ENCODE measurements around the gene DDX11. TPM values are rescaled to one million over a fixed set of nuclear protein-coding genes. Genes with fewer than 3 reads are reported as not detected.
"Not testable (repeated sequence)": the region's sequence is repeated elsewhere in the genome, so short reads cannot be mapped to it uniquely, and the experiment has no call there.

DDX11 gene
- total and polyA plus RNA-seq, 2 donors (not counting 1 experiment from before 2014, with no cell fraction given) = 4.4 to 13.2 TPM

- H3K36me3 ChIP-seq (ENCODE audit: control insufficient read depth, insufficient read depth, low read length); H3K27ac ChIP-seq (ENCODE audit: insufficient read depth, low read length); H4K20me1 ChIP-seq (ENCODE audit: control insufficient read depth, extremely low read depth, insufficient read depth, low read length); H3K4me2 ChIP-seq (ENCODE audit: extremely low read depth, insufficient read depth, low read length); H3K9me3 ChIP-seq (ENCODE audit: control insufficient read depth, insufficient read depth, low read depth, low read length); H3K79me2 ChIP-seq (ENCODE audit: control insufficient read depth, insufficient read depth, low read length); H3K9ac ChIP-seq (ENCODE audit: insufficient read depth, low read length); H3K27me3 ChIP-seq (ENCODE audit: control insufficient read depth, insufficient read depth, low read length); H3K4me1 ChIP-seq (ENCODE audit: control insufficient read depth, extremely low read depth, insufficient read depth, low read length); H2AFZ ChIP-seq (ENCODE audit: low read length); H3K4me3 ChIP-seq (replicated peaks in 1 of 4; ENCODE audit: control extremely low read depth in 1 of 4, insufficient read depth in 1 of 4, low read depth in 3 of 4, low read length in 4 of 4): not testable (repeated sequence)
- peak in 1 of 2 donors; percentile 25 for DNase-seq (ENCODE audit: low read depth in 2 of 2)
These were observed 6.6 kb downstream of the DDX11 start for GRCh38 chr12:31080221-31080620.

- not testable (repeated sequence) for DNase-seq (ENCODE audit: low read depth in 2 of 2); H3K4me2 ChIP-seq (ENCODE audit: extremely low read depth, insufficient read depth, low read length); H3K4me3 ChIP-seq (replicated peaks in 1 of 4; ENCODE audit: control extremely low read depth in 1 of 4, insufficient read depth in 1 of 4, low read depth in 3 of 4, low read length in 4 of 4); H3K9me3 ChIP-seq (ENCODE audit: control insufficient read depth, insufficient read depth, low read depth, low read length); H3K36me3 ChIP-seq (ENCODE audit: control insufficient read depth, insufficient read depth, low read length); H3K27me3 ChIP-seq (ENCODE audit: control insufficient read depth, insufficient read depth, low read length); H3K4me1 ChIP-seq (ENCODE audit: control insufficient read depth, extremely low read depth, insufficient read depth, low read length); H3K27ac ChIP-seq (ENCODE audit: insufficient read depth, low read length); H2AFZ ChIP-seq (ENCODE audit: low read length); H4K20me1 ChIP-seq (ENCODE audit: control insufficient read depth, extremely low read depth, insufficient read depth, low read length); H3K9ac ChIP-seq (ENCODE audit: insufficient read depth, low read length); H3K79me2 ChIP-seq (ENCODE audit: control insufficient read depth, insufficient read depth, low read length)
These were observed 7.6 kb downstream of the DDX11 start for GRCh38 chr12:31081274-31081673.

- H2AFZ ChIP-seq (ENCODE audit: low read length); H3K79me2 ChIP-seq (ENCODE audit: control insufficient read depth, insufficient read depth, low read length); H3K9me3 ChIP-seq (ENCODE audit: control insufficient read depth, insufficient read depth, low read depth, low read length); DNase-seq (ENCODE audit: low read depth in 2 of 2); H3K27ac ChIP-seq (ENCODE audit: insufficient read depth, low read length); H3K9ac ChIP-seq (ENCODE audit: insufficient read depth, low read length); H4K20me1 ChIP-seq (ENCODE audit: control insufficient read depth, extremely low read depth, insufficient read depth, low read length); H3K4me3 ChIP-seq (replicated peaks in 1 of 4; ENCODE audit: control extremely low read depth in 1 of 4, insufficient read depth in 1 of 4, low read depth in 3 of 4, low read length in 4 of 4); H3K36me3 ChIP-seq (ENCODE audit: control insufficient read depth, insufficient read depth, low read length); H3K4me1 ChIP-seq (ENCODE audit: control insufficient read depth, extremely low read depth, insufficient read depth, low read length); H3K4me2 ChIP-seq (ENCODE audit: extremely low read depth, insufficient read depth, low read length); H3K27me3 ChIP-seq (ENCODE audit: control insufficient read depth, insufficient read depth, low read length): not testable (repeated sequence)
These were observed 10.6 kb downstream of the DDX11 start for GRCh38 chr12:31084241-31084640.

GRCh38 chr12:31086032-31086431, 12.4 kb downstream of the DDX11 start:
- H3K79me2 ChIP-seq (ENCODE audit: control insufficient read depth, insufficient read depth, low read length); H3K9me3 ChIP-seq (ENCODE audit: control insufficient read depth, insufficient read depth, low read depth, low read length); H3K27me3 ChIP-seq (ENCODE audit: control insufficient read depth, insufficient read depth, low read length); H3K4me3 ChIP-seq (replicated peaks in 1 of 4; ENCODE audit: control extremely low read depth in 1 of 4, insufficient read depth in 1 of 4, low read depth in 3 of 4, low read length in 4 of 4); DNase-seq (ENCODE audit: low read depth in 2 of 2); H4K20me1 ChIP-seq (ENCODE audit: control insufficient read depth, extremely low read depth, insufficient read depth, low read length); H3K9ac ChIP-seq (ENCODE audit: insufficient read depth, low read length); H3K4me2 ChIP-seq (ENCODE audit: extremely low read depth, insufficient read depth, low read length); H3K4me1 ChIP-seq (ENCODE audit: control insufficient read depth, extremely low read depth, insufficient read depth, low read length); H3K27ac ChIP-seq (ENCODE audit: insufficient read depth, low read length); H3K36me3 ChIP-seq (ENCODE audit: control insufficient read depth, insufficient read depth, low read length); H2AFZ ChIP-seq (ENCODE audit: low read length): not testable (repeated sequence)

- not testable (repeated sequence) for H3K4me3 ChIP-seq (replicated peaks in 1 of 4; ENCODE audit: control extremely low read depth in 1 of 4, insufficient read depth in 1 of 4, low read depth in 3 of 4, low read length in 4 of 4); H3K4me1 ChIP-seq (ENCODE audit: control insufficient read depth, extremely low read depth, insufficient read depth, low read length); H4K20me1 ChIP-seq (ENCODE audit: control insufficient read depth, extremely low read depth, insufficient read depth, low read length); H3K9ac ChIP-seq (ENCODE audit: insufficient read depth, low read length); H3K9me3 ChIP-seq (ENCODE audit: control insufficient read depth, insufficient read depth, low read depth, low read length); H3K27me3 ChIP-seq (ENCODE audit: control insufficient read depth, insufficient read depth, low read length); H3K27ac ChIP-seq (ENCODE audit: insufficient read depth, low read length); DNase-seq (ENCODE audit: low read depth in 2 of 2); H3K36me3 ChIP-seq (ENCODE audit: control insufficient read depth, insufficient read depth, low read length); H3K79me2 ChIP-seq (ENCODE audit: control insufficient read depth, insufficient read depth, low read length); H2AFZ ChIP-seq (ENCODE audit: low read length); H3K4me2 ChIP-seq (ENCODE audit: extremely low read depth, insufficient read depth, low read length)
These were observed 13.8 kb downstream of the DDX11 start for GRCh38 chr12:31087486-31087885.

DNA sequence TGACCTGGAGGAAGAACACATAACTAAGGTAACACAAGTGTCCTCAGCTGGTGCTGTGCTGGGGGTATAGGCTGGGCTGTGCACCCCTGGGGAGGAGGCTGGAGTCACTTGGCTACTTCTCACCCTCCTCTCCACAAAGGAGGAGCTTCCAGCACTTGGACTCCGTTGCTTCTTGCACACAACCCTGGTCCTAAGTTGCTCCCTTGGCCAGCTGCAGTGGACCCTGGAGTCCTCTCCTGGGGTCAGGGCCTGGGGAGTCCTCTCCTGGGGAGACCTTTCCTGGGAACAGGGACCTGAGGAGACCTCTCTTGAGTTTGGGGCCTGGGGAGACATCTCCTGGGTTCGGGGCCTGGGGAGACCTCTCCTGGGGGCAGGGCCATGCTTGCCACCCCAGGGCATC, 14.3 kb downstream of the DDX11 start:
- not testable (repeated sequence) for H3K27me3 ChIP-seq (ENCODE audit: control insufficient read depth, insufficient read depth, low read length); H3K27ac ChIP-seq (ENCODE audit: insufficient read depth, low read length); H3K4me2 ChIP-seq (ENCODE audit: extremely low read depth, insufficient read depth, low read length); H3K4me1 ChIP-seq (ENCODE audit: control insufficient read depth, extremely low read depth, insufficient read depth, low read length); H4K20me1 ChIP-seq (ENCODE audit: control insufficient read depth, extremely low read depth, insufficient read depth, low read length); H3K9me3 ChIP-seq (ENCODE audit: control insufficient read depth, insufficient read depth, low read depth, low read length); H3K9ac ChIP-seq (ENCODE audit: insufficient read depth, low read length); H3K36me3 ChIP-seq (ENCODE audit: control insufficient read depth, insufficient read depth, low read length); H3K79me2 ChIP-seq (ENCODE audit: control insufficient read depth, insufficient read depth, low read length); H3K4me3 ChIP-seq (replicated peaks in 1 of 4; ENCODE audit: control extremely low read depth in 1 of 4, insufficient read depth in 1 of 4, low read depth in 3 of 4, low read length in 4 of 4); H2AFZ ChIP-seq (ENCODE audit: low read length); DNase-seq (ENCODE audit: low read depth in 2 of 2)

Measured in fibroblast of lung (primary cell).